CD4-positive, CD25-positive, alpha-beta regulatory T cell (primary cell): ENCODE results near the gene MISP3. TPM values are rescaled to one million over a fixed set of nuclear protein-coding genes. Genes with fewer than 3 reads are reported as not detected.
A peak's percentile ranks its signal among the peaks of the same experiment; 100 is the strongest.

Source experiments
- ATAC-seq, 2 donors: fragments of 150-1000 bp; cut with Tn5 transposase; one replicate each; pipeline ENCODE4 v1.10.0; 2021; ENCODE audit warnings: low read depth in 2 of 2, moderate number of reproducible peaks in 2 of 2, moderate library complexity in 1 of 2
- DNase-seq, 3 donors: peaks; one replicate each; pipeline versions ENCODE4 v3.0.0 to v3.0.0-alpha.2; 2012 to 2022; ENCODE audit warnings: mixed read lengths in 1 of 3
- H3K27ac ChIP-seq: one replicate; pipeline ENCODE4 v1.7.0; 2013; ENCODE audit warnings: mild to moderate bottlenecking, low read length; ENCODE audit not compliant: insufficient read depth, poor library complexity, severe bottlenecking
- H3K27me3 ChIP-seq: one replicate; pipeline ENCODE4 v1.7.0; 2013; ENCODE audit warnings: low read length; ENCODE audit not compliant: control insufficient read depth, insufficient read depth
- H3K36me3 ChIP-seq: one replicate; pipeline ENCODE4 v1.7.0; 2013; ENCODE audit warnings: mild to moderate bottlenecking, low read length, moderate library complexity; ENCODE audit not compliant: control insufficient read depth, insufficient read depth
- H3K4me1 ChIP-seq: 2 replicates; pipeline ENCODE4 v1.7.0; 2013; ENCODE audit warnings: mild to moderate bottlenecking, low read length; ENCODE audit not compliant: insufficient read depth, control insufficient read depth, poor library complexity, severe bottlenecking
- H3K4me3 ChIP-seq: one replicate; pipeline ENCODE4 v1.7.0; 2013; ENCODE audit warnings: low read depth, mild to moderate bottlenecking, low read length, moderate library complexity
- H3K9me3 ChIP-seq, 2 experiments: 1 replicate in 1 of 2; 2 replicates in 1 of 2; pipeline ENCODE4 v1.7.0; 2013; ENCODE audit warnings: low read length in 2 of 2, mild to moderate bottlenecking in 1 of 2, moderate library complexity in 1 of 2; ENCODE audit not compliant: control insufficient read depth in 2 of 2
- H3K27ac Mint-ChIP-seq, 3 donors: one replicate each; pipeline ENCODE4 v1.8.0; 2020 to 2022; ENCODE audit warnings: mild to moderate bottlenecking in 3 of 3, mixed read lengths in 3 of 3, moderate library complexity in 2 of 3
- H3K27me3 Mint-ChIP-seq: one replicate; pipeline ENCODE4 v1.8.0; 2022; ENCODE audit warnings: mild to moderate bottlenecking, mixed read lengths
- H3K36me3 Mint-ChIP-seq: one replicate; pipeline ENCODE4 v1.8.0; 2020; ENCODE audit warnings: mixed read lengths
- H3K4me1 Mint-ChIP-seq, 4 donors: one replicate each; pipeline ENCODE4 v1.8.0; 2020 to 2022; ENCODE audit warnings: mixed read lengths in 4 of 4, mild to moderate bottlenecking in 1 of 4
- H3K4me3 Mint-ChIP-seq, 4 donors: one replicate each; pipeline ENCODE4 v1.8.0; 2020 to 2022; ENCODE audit warnings: mild to moderate bottlenecking in 4 of 4, mixed read lengths in 4 of 4, moderate library complexity in 3 of 4
- H3K9me3 Mint-ChIP-seq, 7 donors: one replicate each; pipeline ENCODE4 v1.8.0; 2020 to 2022; ENCODE audit warnings: mixed read lengths in 7 of 7, mild to moderate bottlenecking in 3 of 7, moderate library complexity in 2 of 7
- polyA plus RNA-seq, 4 donors: library from polyadenylated mRNA; unstranded; fragments of 300-500 nt; fragmentation: Illumina TruSeq; gene quantifications; one replicate each; pipeline ENCODE4 v1.2.3, GENCODE V29; 2021
- total RNA-seq: library from RNA; stranded (reverse); gene quantifications from one replicate; pipeline ENCODE4 v1.2.3, GENCODE V29; 2022

Gene MISP3
- total and polyA plus RNA-seq, 5 donors from 2014 or later = 0.22 to 0.91 (median 0.54) TPM; not detected in 1

DNA sequence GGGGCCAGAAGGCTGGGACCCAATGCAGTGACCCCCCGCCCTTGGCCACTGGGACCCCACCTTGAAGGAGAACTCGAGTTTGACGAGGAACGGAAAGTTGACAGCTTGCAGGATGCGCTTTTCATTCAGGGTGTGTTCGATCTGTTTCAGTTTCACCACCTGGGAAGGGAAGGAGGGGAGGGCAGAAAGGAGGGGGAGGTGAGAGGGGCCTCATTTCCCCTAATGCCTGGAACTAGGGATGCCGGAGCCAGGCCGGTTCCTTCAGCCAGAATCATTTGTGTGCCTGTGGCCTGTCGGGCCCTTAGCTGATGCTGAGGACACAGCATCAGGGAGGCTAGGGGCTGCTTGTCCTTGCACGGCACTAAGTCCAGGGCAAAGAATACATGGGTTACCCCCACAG lies 30.2 kb downstream of the MISP3 start:
- H3K27me3 Mint-ChIP-seq = no peaks in the 10 kb centered on the region
- ATAC-seq = no peak
- H3K4me3 ChIP-seq = no peak overlapping the region

DNA sequence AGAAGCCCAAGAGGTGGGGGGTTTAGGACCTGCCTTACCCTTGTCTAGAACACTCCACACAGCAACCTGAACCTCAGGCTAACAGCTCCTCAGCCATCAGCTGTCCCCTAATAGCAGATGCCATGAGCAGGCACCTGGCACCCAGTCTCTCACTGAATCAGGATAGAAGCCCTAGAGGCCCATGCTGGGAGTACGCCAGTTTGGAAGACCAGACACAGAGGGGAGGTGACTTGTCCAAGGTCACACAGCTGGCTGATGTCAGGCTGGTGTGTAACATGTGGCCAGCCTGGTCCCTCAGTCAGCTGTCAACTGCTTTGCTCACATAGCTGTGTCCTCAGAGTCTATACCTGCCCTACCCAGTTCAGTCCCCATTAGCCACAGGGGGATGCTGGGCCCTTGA lies 30.7 kb downstream of the MISP3 start:
- no peak overlapping the region for H3K27ac ChIP-seq
- no peaks in the 10 kb centered on the region for H3K4me1 ChIP-seq
- ATAC-seq (no peak), DNase-seq (no peak)
- H3K36me3 Mint-ChIP-seq = peaks cover 5% of the 10 kb centered on the region
- H3K4me3 Mint-ChIP-seq = no peak overlapping the region
- H3K27me3 Mint-ChIP-seq = no peaks in the 10 kb centered on the region
- H3K36me3 ChIP-seq = peaks cover 28% of the 10 kb centered on the region
- no peak overlapping the region for H3K27ac Mint-ChIP-seq
- H3K4me1 Mint-ChIP-seq = peaks cover 0 to 5% (median 0%) of the 10 kb centered on the region in 4 donors
- no peaks in the 10 kb centered on the region for H3K9me3 ChIP-seq
- H3K27me3 ChIP-seq = no peaks in the 10 kb centered on the region
- H3K4me3 ChIP-seq = no peak overlapping the region
- H3K9me3 Mint-ChIP-seq = no peaks in the 10 kb centered on the region

More for the DNA sequence above, 30.2 kb downstream of the MISP3 start:
- H3K4me3 Mint-ChIP-seq = no peak overlapping the region
- H3K27ac Mint-ChIP-seq = no peak overlapping the region
- H3K4me1 Mint-ChIP-seq = peaks cover 0 to 2% (median 0%) of the 10 kb centered on the region in 4 donors
- Histone ChIP-seq H3K9me3 (no peaks in the 10 kb centered on the region), H3K36me3 (peaks cover 31% of the 10 kb centered on the region), H3K27ac (no peak overlapping the region), H3K27me3 (no peaks in the 10 kb centered on the region), H3K4me1 (no peaks in the 10 kb centered on the region)
- H3K36me3 Mint-ChIP-seq = peaks cover 9% of the 10 kb centered on the region
- DNase-seq = no peak
- H3K9me3 Mint-ChIP-seq = no peaks in the 10 kb centered on the region

DNA sequence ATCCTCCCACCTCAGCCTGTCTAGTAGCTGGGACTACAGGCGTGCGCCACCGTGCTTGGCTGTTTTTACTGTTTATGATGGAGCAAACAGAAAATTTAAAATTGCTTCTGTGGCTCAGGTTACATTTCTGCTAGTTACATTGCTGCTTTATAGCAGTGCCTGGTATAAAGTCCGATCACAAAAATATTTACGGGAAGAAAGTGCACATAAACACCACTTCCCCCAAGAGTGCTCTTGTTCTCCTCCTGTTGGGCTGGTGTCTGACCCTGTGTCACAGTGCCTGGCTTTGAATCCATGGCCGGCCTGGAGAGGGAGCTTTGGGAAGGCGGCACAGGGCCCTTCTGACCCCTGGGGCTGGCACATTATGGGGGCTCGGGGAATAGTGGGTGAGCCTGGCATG lies 33.1 kb downstream of the MISP3 start:
- no peak for DNase-seq
- H3K4me1 ChIP-seq = no peaks in the 10 kb centered on the region
- no peaks in the 10 kb centered on the region for H3K9me3 ChIP-seq
- H3K27ac ChIP-seq = no peak overlapping the region
- ATAC-seq = no peak
- Mint-ChIP-seq H3K27me3 (no peaks in the 10 kb centered on the region), H3K4me3 (no peak overlapping the region), H3K36me3 (peaks cover 4% of the 10 kb centered on the region), H3K27ac (peak overlapping the region in 1 of 3 donors; percentile 42), H3K9me3 (no peaks in the 10 kb centered on the region), H3K4me1 (peaks cover 0 to 7% (median 4%) of the 10 kb centered on the region in 4 donors)
- peaks cover 25% of the 10 kb centered on the region for H3K36me3 ChIP-seq
- no peaks in the 10 kb centered on the region for H3K27me3 ChIP-seq
- no peak overlapping the region for H3K4me3 ChIP-seq

DNA sequence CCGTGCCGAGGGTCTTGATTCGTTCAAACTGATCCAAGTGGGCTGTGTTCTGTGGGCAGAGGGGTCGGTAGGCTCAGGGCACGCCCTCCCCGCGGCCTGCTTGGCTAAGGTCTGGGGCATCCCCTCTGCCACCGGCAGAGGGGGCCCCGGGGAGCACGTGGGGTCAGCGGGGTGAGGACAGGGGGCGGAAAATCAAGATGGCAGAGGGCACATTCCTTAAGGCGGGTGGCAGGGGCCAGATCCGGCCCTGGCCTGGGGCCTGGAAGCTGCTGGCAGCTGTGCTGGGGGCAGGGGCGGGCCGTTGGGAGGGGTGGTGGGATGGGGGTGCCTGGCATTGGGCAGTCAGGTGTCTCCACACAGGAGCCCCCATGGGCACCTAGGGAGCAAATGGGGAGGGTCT lies 34.3 kb downstream of the MISP3 start:
- Mint-ChIP-seq H3K27ac (no peak overlapping the region), H3K4me1 (peaks cover 0 to 17% (median 7%) of the 10 kb centered on the region in 4 donors), H3K36me3 (no peaks in the 10 kb centered on the region), H3K9me3 (no peaks in the 10 kb centered on the region), H3K27me3 (no peaks in the 10 kb centered on the region), H3K4me3 (no peak overlapping the region)
- H3K9me3 ChIP-seq = no peaks in the 10 kb centered on the region
- DNase-seq = no peak
- no peaks in the 10 kb centered on the region for H3K27me3 ChIP-seq
- H3K27ac ChIP-seq = no peak overlapping the region
- ATAC-seq = no peak
- H3K4me3 ChIP-seq = no peak overlapping the region
- H3K36me3 ChIP-seq = peaks cover 19% of the 10 kb centered on the region
- peaks cover 3% of the 10 kb centered on the region for H3K4me1 ChIP-seq

DNA sequence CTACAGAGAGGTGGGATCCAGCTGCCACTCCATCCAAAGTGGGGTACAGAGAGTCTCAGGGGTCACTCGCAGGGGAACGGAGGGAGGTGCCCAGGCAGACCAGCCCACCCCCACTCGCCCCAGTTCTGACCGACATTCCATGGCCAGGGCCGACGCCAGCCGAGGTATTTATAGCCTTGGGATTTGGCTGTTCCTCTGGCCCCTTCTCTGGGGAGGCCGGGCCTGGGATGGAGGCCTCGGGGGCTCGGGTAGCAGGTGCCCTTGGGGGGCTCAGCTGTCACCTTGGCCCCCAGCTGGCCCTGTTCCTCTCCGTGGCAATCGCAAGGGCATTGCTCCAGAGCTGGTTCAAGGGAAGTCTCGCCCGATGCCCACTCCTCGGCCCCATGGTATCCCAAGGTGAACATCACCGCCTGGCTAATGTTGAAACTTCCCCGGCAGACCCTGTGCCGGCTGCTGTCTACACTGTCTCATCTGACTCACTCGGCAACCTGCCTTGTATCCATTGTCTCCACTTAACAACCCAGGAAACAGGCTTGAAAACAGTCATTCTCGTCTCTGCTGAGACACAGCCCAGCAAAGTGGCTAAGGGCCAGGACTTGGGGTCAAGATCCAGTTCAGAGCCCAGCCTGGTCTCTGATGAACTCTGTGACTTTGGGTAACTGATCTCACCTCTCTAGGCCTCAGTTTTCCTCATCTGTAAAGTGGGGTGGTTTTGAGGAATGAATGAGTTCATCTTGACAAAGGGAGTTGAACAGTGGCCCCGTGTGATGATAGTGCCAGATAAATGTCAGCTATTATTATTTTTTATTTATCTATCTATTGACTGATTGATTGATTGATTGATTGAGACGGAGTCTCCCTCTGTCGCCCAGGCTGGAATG lies 35.2 kb downstream of the MISP3 start:
- Histone ChIP-seq H3K4me3 (no peak overlapping the region), H3K36me3 (peaks cover 12% of the 10 kb centered on the region), H3K27me3 (no peaks in the 10 kb centered on the region), H3K4me1 (peaks cover 12% of the 10 kb centered on the region), H3K27ac (no peak overlapping the region), H3K9me3 (no peaks in the 10 kb centered on the region)
- Mint-ChIP-seq H3K4me1 (peaks cover 0 to 27% (median 9%) of the 10 kb centered on the region in 4 donors), H3K9me3 (no peaks in the 10 kb centered on the region), H3K4me3 (no peak overlapping the region), H3K27me3 (no peaks in the 10 kb centered on the region), H3K36me3 (no peaks in the 10 kb centered on the region), H3K27ac (peak overlapping the region in 1 of 3 donors; percentile 62)
- DNase-seq = no peak
- ATAC-seq = no peak

DNA sequence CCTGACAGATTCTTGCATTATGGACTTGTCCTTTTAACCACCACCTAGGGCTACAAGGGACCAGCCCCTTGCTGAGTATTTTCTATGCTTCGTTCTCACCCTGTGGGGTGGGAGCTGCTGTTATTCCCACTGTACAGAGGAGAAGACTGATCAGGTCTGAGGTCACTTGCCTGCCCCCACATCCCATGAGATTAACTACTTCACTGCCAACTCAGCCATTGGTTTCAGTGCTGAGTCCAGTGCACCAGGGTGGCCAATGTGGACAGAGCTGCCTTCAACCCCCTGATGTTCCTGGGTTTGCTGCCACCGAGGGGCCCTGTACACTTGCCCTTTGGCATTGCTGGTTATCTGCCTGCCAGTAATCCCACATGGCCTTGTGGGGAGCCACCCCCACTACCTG lies 38.1 kb downstream of the MISP3 start:
- Mint-ChIP-seq H3K4me1 (peaks cover 0 to 50% (median 17%) of the 10 kb centered on the region in 4 donors), H3K36me3 (no peaks in the 10 kb centered on the region), H3K4me3 (no peak overlapping the region), H3K27ac (peak overlapping the region in 1 of 3 donors; percentile 23), H3K27me3 (no peaks in the 10 kb centered on the region), H3K9me3 (no peaks in the 10 kb centered on the region)
- no peak overlapping the region for H3K27ac ChIP-seq
- no peaks in the 10 kb centered on the region for H3K9me3 ChIP-seq
- H3K4me3 ChIP-seq = no peak overlapping the region
- DNase-seq (no peak), ATAC-seq (no peak)
- H3K36me3 ChIP-seq = peaks cover 4% of the 10 kb centered on the region
- no peaks in the 10 kb centered on the region for H3K27me3 ChIP-seq
- peaks cover 28% of the 10 kb centered on the region for H3K4me1 ChIP-seq

DNA sequence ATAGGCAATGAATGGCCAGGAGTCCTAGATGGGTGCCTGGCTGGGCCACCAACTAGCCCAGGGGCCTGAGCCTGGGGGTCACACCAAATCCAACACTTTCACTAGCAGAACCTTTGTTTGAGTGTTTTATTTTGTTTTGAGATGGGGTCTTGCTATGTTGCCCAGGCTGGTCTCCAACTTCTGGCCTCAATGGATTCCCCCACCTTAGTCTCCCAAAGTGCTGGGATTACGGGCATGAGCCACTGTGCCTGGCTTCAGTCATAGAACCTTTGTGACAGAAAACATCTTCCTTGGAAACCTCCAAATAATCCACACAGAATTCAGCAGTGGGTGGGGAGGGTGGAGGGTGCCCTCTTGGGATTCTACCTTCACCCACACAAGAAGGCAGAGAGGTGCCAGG lies 38.9 kb downstream of the MISP3 start:
- no peaks in the 10 kb centered on the region for H3K36me3 Mint-ChIP-seq
- peaks cover 37% of the 10 kb centered on the region for H3K4me1 ChIP-seq
- no peaks in the 10 kb centered on the region for H3K27me3 Mint-ChIP-seq
- ATAC-seq = no peak
- H3K27ac ChIP-seq = no peak overlapping the region
- no peak overlapping the region for H3K4me3 ChIP-seq
- no peaks in the 10 kb centered on the region for H3K27me3 ChIP-seq
- DNase-seq = no peak
- H3K4me3 Mint-ChIP-seq = peak overlapping the region in 1 of 4 donors; percentile 32
- peak overlapping the region in 1 of 3 donors; percentile 23 for H3K27ac Mint-ChIP-seq
- no peaks in the 10 kb centered on the region for H3K36me3 ChIP-seq
- H3K9me3 Mint-ChIP-seq = no peaks in the 10 kb centered on the region
- peaks cover 0 to 58% (median 24%) of the 10 kb centered on the region in 4 donors for H3K4me1 Mint-ChIP-seq
- H3K9me3 ChIP-seq = no peaks in the 10 kb centered on the region
